ENCODE measurements around the gene POLK. TPM values are rescaled to one million over a fixed set of nuclear protein-coding genes. Genes with fewer than 3 reads are reported as not detected.
"Not testable (repeated sequence)": the region's sequence is repeated elsewhere in the genome, so short reads cannot be mapped to it uniquely, and the experiment has no call there.

The POLK gene
- total RNA-seq, 1 donor from 2014 or later: 33.5 TPM

DNA sequence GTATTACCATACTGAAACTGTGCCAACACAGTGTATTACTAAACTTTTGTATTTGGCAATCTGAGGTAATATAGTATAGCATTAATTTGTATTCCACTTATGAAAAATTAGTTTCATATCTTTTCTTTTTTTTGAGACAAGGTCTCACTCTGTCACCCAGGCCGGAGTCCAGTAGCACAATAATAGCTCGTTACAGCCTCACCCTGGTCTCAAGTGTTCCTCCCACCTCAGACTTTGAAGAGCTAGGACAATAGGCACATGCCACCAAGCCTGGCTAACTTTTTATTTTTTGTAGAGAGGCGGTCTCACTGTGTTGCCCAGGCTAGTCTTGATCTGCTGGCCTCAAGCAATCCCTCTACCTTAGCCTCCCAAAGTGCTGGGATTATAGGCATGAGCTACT is 36.1 kb downstream of the POLK start:
- DNase-seq (ENCODE audit: low spot score): no peak

GRCh38 chr5:75550597-75550996 is 38.9 kb downstream of the POLK start:
- DNase-seq (ENCODE audit: low spot score): no peak

DNA sequence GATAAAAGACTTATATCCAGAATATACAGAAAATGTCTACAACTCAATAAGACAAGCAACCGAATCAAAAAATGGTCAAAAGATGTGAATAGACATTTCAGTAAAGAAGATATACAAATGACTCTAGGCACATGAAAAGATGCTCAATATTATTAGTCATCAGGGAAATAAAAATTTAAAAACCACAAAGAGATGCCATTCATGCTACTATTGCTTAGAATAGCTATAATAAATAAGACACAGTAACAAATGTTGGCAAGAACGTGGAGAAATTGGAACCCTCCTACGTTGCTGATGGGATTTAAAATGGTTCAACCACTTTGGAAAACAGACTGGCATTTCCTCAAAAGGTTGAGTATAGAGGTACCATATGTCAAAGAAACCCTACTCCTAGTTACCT is 39.8 kb downstream of the POLK start:
- DNase-seq (ENCODE audit: low spot score): no peak

GRCh38 chr5:75552764-75553163 is 41.1 kb downstream of the POLK start:
- no peak for DNase-seq (ENCODE audit: low spot score)

GRCh38 chr5:75553358-75553757 is 41.7 kb downstream of the POLK start:
- DNase-seq (ENCODE audit: low spot score): no peak

GRCh38 chr5:75558221-75558620 is 46.5 kb downstream of the POLK start:
- DNase-seq (ENCODE audit: low spot score): no peak

- DNase-seq (ENCODE audit: low spot score): no peak
Observed at GRCh38 chr5:75558981-75559632, 47.4 kb downstream of the POLK start.

DNA sequence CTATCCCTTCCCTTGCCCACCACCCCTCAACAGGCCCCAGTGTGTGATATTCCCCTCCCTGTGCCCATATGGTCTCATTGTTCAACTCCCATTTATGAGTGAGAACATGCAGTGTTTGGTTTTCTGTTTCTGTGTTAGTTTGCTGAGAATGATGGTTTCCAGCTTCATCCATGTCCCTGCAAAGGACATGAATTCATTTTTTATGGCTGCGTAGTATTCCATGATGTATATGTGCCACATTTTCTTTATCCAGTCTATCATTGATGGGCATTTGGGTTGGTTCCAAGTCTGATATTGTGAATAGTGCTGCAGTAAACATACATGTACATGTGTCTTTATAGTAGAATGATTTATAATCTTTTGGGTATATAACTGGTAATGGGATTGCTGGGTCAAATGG is 49.0 kb downstream of the POLK start:
- not testable (repeated sequence) for DNase-seq (ENCODE audit: low spot score)

DNA sequence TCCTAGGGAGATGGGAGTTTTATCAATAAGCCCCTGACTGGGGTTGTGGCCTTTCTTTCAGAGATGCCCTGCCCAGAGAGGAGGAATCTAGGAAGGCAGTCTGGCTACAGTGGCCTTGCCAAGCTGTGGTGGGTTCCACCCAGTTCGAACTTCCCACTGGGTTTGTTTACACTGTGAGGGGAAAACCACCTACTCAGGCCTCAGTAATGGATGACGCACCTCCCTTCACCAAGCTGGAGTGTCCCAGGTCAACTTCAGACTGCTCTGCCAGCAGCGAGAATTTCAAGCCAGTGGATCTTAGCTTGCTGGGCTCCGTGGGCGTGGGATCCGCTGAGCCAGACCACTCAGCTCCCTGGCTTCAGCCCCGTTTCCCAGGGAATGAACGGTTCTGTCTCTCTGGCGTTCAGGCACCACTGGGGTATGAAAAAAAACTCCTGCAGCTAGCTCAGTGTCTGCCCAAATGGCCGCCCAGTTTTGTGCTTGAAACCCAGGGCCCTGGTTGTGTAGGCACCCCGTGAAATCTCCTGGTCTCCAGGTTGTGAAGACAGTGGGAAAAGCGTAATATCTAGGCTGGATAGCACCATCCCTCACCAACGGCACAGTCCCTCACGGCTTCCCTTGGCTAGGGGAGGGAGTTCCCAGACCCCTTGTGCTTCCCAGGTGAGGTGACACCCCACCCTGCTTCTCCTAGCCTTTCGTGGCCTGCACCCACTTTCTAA is 54.5 kb downstream of the POLK start:
- not testable (repeated sequence) for DNase-seq (ENCODE audit: low spot score)

DNA sequence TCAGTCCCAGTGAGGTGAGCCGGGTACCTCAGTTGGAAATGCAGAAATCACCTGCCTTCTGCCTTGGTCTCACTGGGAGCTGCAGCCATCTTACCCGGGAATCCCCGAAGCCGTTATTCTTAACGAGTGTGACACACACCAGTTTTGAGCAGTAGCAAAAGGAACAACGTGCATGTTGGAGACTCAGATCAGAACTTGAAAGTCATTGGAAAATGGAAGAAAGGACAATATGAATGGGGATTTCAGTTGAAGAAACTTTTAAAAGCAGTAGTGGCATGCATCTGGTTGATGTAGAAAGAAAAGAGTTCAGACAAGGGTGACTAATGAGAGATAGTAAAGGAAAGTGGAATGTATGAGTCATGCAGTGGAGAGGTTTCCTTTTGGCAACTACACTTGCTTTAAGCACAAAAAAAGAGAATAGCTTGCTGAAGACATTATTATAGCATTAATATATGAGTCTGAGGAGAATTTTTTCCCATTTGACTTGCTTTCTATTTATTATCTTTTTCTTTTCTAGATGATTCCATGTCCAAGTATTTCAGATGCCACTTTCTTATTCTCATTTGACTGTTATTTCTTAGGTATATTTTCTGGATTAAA is 55.1 kb downstream of the POLK start:
- no peak for DNase-seq (ENCODE audit: low spot score)

DNA sequence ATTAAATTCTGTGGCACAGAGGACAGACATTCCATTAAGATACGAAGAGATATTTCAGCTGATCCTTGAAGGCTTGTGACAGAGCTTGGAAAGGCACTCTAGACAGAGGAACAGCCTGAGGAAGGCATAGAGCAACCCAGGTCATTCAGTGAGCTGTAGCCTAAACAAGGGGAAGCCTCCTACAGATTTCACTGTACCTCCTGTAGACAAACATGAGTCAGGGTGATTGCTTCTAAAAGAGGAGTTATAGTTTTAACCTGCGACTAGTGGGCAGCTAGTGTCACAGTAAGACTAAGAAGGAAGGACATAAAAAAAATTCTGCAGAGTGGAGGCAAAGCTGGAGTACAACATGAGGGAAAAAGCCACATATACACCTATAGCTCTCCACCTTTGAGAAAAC is 56.0 kb downstream of the POLK start:
- no peak for DNase-seq (ENCODE audit: low spot score)

GRCh38 chr5:75568202-75568601 is 56.5 kb downstream of the POLK start:
- DNase-seq (ENCODE audit: low spot score): no peak

GRCh38 chr5:75571547-75571946 is 59.9 kb downstream of the POLK start:
- DNase-seq (ENCODE audit: low spot score): no peak

- no peak for DNase-seq (ENCODE audit: low spot score)
Observed at GRCh38 chr5:75574791-75575190, 63.1 kb downstream of the POLK start.

- not testable (repeated sequence) for DNase-seq (ENCODE audit: low spot score)
Observed at GRCh38 chr5:75578280-75578679, 66.6 kb downstream of the POLK start.

GRCh38 chr5:75584641-75585040 is 73.0 kb downstream of the POLK start:
- no peak for DNase-seq (ENCODE audit: low spot score)

GRCh38 chr5:75588666-75589065 is 77.0 kb downstream of the POLK start:
- no peak for DNase-seq (ENCODE audit: low spot score)

- no peak for DNase-seq (ENCODE audit: low spot score)
Observed at GRCh38 chr5:75600535-75600934, 88.8 kb downstream of the POLK start.

DNA sequence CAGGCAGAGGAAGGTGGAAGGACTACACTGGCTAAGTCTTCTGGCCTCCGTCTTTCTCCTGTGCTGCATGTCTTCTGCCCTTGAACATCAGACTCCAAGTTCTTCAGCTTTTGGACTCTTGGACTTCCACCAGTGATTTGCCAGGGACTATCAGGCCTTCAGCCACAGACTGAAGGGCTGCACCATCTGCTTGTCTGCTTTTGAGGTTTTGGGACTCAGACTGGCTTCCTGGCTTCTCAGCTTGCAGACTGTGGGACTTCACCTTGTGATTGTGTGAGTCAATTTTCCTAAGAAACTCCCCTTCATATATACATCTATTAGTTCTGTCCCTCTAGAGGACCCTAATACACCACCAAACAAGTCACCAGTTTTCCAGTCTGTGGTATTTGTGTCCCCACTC is 89.9 kb downstream of the POLK start:
- no peak for DNase-seq (ENCODE audit: low spot score)

DNA sequence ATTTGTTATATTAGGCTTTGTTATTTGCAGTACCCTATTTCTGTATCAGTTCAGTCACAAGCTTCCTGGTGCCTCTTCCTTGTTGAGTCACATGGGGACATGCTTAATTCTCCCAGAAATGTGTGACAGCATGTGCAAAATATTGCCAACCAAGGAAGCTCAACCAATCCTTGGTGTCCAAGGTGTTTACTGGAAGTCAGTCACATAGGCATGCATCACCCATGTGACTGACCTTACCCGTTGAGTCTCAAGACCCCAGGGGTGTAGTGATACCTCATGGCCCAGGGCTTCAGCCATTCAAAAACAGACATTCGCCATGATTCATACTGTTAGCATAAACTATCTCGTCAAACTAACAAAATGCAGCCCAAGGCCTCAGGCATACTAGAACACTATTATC is 90.3 kb downstream of the POLK start:
- no peak for DNase-seq (ENCODE audit: low spot score)

- no peak for DNase-seq (ENCODE audit: low spot score)
Observed at GRCh38 chr5:75603371-75603770, 91.7 kb downstream of the POLK start.

GRCh38 chr5:75603821-75604220 is 92.1 kb downstream of the POLK start:
- no peak for DNase-seq (ENCODE audit: low spot score)

DNA sequence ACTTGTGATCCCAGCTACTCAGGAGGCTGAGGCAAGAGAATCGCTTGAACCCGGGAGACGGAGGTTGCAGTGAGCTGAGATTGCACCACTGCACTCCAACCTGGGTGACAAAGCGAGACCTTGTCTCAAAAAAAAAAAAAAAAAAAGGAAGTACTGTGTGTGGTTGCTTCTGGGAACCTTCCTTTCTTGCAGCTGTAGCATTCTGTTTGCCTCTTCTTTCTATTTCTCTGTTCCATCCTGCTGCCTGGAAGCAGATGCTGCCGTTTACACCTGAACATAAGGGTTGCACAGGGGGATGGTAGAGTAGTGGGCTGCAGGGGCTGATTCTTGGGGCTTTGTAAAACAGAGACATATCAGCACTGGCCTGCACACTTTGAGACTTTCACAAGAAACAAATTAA is 95.7 kb downstream of the POLK start:
- DNase-seq (ENCODE audit: low spot score): not testable (repeated sequence)

Data from mucosa of gallbladder (tissue), 1 donor.